ENCODE data around the gene INPP5K.
A peak's percentile ranks its signal among the peaks of the same experiment; 100 is the strongest.
"Not testable (repeated sequence)": the region's sequence is repeated elsewhere in the genome, so short reads cannot be mapped to it uniquely, and the experiment has no call there.

Gene INPP5K

GRCh38 chr17:1546292-1546922 lies 30.0 kb upstream of the INPP5K start:
- peak; percentile 11 for DNase-seq (ENCODE audit: low read depth, low spot score)

DNA sequence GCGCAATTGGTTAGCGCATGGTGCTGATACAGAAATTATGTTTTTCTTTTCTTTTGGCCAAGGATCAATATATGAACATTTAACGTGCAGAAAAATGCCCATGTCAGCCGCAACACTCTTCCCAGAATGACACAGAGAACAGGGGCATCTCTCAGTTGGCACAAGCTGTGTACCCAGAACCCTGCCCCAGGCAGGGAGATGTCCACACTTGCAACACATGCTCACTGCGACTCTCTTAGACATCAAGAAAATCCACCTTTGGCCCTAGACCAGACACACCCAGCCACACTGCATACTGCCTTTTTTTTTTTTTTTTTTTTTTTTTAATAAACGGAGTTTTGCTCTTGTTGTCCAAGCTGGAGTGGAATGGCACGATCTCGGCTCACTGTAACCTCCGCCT lies 29.2 kb upstream of the INPP5K start:
- no peak for DNase-seq (ENCODE audit: low read depth, low spot score)

DNA sequence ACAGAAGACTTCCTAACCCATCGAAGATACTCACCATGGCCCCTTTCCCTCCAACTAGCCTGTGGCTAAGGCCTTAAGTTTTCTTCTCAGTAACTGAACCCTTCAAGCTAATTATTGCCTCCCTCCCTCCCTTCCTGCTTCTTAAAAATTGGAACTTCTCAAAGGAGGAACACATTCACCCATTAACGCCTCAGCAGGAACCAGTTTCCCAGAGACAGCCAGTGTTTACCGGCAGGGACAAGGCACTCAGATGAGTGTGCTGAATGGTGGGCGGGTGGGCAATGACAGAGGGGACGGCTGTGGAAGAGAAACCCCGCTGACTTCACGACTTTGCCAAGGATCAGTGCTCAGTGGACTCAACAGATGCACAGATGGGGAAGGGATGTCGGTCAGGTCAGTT lies 25.9 kb upstream of the INPP5K start:
- DNase-seq (ENCODE audit: low read depth, low spot score), result no peak

- no peak for DNase-seq (ENCODE audit: low read depth, low spot score)
Measured at GRCh38 chr17:1541367-1541904, 25.0 kb upstream of the INPP5K start.

DNA sequence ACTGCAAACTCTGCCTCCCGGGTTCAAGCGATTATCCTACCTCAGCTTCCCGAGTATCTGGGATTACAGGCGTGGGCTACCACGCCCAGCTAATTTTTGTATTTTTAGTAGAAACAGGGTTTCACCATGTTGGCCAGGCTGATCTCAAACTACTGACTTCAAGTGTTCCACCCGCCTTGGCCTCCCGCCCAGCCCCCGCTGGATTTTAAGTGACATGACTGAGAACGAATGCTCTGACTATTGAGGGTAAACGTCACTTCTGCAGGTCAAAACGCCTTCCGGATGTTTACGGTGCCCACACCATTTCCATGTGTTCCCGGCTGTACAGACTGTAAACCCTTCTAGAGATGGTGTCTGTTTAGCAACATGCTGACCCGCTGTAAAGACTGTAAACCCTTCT lies 23.4 kb upstream of the INPP5K start:
- DNase-seq (ENCODE audit: low read depth, low spot score), result no peak

GRCh38 chr17:1535737-1536136 lies 19.3 kb upstream of the INPP5K start:
- DNase-seq (ENCODE audit: low read depth, low spot score), result no peak

DNA sequence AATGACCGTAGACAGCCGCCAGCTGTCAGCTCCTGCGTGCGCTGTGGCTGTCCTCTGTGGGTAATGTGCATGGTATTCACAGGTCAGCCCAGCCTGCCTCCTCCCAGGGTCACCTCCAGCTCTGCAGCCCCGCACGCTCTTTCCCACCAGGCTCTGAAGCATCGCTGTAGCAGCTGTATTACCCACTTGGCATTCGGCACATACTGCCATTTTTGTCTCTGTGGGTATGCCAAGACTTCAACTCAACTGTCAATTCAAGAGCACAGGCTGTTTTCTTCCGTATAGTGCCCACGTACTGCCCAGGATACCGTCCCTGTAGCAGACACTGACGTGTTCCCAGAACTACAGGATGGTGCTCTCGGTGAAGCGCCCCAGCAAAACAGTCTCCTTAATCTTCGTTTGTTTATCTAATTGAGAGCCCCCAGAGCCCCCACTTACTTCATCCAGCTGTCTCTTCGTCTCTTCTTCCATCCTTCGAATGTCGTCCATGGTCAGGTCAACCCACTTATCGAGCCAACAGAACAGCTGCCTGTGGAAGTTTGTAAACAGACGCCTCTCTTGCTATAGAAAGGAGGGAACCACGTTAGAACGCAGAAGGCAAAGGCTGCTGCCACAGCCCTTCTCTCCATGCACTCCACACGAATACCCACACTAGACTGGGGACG lies 17.4 kb upstream of the INPP5K start:
- no peak for DNase-seq (ENCODE audit: low read depth, low spot score)

DNA sequence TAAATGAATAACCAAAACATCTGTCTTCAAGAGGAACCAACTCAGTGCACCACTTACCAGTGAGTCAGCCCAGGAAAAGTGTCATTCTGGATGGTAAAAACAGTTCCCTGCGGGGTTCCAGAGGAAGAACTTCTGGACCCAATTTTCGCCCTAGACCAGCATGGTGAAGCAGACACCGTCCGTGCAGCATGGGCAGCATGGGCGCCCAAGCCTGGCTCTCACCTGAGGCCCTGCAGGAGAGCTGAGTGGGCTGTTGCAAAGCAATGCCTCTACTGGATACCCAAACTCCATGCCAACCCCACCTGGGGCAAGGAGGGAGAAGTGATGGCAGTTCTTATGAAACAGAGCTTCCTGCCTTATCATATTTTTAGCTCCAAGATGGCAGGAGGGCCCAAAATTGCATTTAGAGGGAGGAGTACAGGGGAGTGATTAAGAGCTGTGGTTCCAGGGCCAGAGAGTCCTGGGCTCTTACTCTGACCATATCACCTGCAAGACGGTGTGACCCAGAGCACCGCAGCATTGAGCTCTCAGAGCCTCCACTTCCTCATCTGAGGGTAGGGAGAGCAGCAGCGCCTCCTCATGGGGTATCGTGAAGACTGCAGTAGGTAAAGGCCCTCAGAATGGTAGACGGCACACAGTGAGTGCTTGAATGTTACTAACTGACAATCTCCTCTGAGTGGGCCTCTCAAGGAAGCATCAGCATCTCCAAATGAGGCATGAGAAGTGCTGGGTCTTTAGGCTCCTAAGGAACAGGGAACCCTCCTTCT lies 16.6 kb upstream of the INPP5K start:
- no peak for DNase-seq (ENCODE audit: low read depth, low spot score)

DNA sequence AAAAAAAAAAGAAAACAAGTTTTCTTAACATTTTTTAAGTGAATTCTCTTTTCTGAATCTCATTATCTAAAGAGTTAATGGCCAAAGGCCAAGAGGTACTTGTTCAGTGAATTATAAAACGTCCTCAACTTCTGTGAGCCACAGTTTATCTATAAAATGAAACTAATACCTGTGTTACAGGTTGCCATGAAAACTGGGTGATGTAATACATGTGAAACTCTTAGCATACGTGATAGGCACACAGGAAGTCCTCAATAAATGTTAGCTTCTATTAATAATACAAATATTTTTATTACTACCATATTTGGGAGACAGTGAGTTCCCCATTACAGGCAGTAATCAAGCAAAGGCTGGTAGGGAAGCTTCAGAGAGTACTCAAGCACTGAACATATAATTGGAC lies 13.5 kb upstream of the INPP5K start:
- DNase-seq (ENCODE audit: low read depth, low spot score), result no peak

GRCh38 chr17:1526876-1527275 lies 10.5 kb upstream of the INPP5K start:
- DNase-seq (ENCODE audit: low read depth, low spot score), result not testable (repeated sequence)

GRCh38 chr17:1522626-1523025 lies 6.2 kb upstream of the INPP5K start:
- no peak for DNase-seq (ENCODE audit: low read depth, low spot score)

- no peak for DNase-seq (ENCODE audit: low read depth, low spot score)
Measured at GRCh38 chr17:1521086-1521640, 4.8 kb upstream of the INPP5K start.

- DNase-seq (ENCODE audit: low read depth, low spot score), result no peak
Measured at GRCh38 chr17:1519678-1520077, 3.3 kb upstream of the INPP5K start.

GRCh38 chr17:1518410-1518809 lies 2.0 kb upstream of the INPP5K start:
- DNase-seq (ENCODE audit: low read depth, low spot score), result no peak

DNA sequence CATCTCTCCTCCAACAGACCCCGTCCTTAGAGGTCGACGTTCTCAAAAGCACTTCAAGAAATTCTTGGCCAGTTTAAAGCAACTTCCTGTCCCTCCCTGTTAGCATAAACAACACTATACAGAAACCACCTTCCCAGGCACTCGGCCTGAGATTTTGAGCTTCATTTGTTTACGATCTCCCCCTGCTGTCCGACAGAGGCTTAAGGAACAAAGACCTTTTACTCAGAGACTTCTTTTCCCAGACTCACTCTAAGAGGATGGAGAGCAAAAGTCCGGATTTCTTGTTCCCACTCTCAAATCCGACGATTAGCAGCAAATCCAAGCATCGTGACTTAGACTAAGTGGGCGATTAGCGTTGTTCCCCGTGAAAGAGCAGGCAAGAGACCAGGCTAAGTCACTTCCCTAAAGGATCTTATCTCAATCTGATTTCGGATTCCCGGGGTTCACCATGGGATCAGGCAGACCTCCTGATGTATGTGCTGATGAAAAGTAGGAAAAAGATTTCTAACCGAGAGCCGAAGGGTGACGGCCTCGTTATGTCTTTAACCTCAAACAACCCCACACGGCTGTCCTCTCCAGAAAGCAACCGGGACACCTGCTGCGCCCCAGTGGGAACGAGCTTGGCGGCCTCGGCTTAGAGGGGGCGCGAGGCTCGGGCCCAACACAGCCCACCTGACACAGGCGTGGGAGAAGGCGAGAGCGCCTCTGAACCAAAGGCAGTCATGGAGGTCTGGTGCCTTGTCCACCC lies 598 bp downstream of the INPP5K start:
- peak; percentile 92 for DNase-seq (ENCODE audit: low read depth, low spot score)

- DNase-seq (ENCODE audit: low read depth, low spot score), result no peak
Measured at GRCh38 chr17:1512351-1512750, 4.1 kb downstream of the INPP5K start.

- peak; percentile 69 for DNase-seq (ENCODE audit: low read depth, low spot score)
Measured at GRCh38 chr17:1511756-1512321, 4.6 kb downstream of the INPP5K start.

- no peak for DNase-seq (ENCODE audit: low read depth, low spot score)
Measured at GRCh38 chr17:1511290-1511689, 5.1 kb downstream of the INPP5K start.

- no peak for DNase-seq (ENCODE audit: low read depth, low spot score)
Measured at GRCh38 chr17:1509290-1509881, 7.0 kb downstream of the INPP5K start.

DNA sequence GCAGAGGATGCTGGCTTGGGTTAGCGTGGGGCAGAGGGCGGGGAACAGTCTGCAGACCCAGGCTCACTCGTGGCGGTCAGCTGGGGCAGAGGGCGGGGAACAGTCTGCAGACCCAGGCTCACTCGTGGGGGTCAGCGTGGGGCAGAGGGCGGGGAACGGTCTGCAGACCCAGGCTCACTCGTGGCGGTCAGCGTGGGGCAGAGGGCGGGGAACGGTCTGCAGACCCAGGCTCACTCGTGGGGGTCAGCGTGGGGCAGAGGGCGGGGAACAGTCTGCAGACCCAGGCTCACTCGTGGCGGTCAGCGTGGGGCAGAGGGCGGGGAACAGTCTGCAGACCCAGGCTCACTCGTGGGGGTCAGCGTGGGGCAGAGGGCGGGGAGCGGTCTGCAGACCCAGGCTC lies 7.7 kb downstream of the INPP5K start:
- DNase-seq (ENCODE audit: low read depth, low spot score), result not testable (repeated sequence)

Data from astrocyte of the hippocampus (primary cell).